ENCODE data around the gene SIRT7.

The SIRT7 gene

DNA sequence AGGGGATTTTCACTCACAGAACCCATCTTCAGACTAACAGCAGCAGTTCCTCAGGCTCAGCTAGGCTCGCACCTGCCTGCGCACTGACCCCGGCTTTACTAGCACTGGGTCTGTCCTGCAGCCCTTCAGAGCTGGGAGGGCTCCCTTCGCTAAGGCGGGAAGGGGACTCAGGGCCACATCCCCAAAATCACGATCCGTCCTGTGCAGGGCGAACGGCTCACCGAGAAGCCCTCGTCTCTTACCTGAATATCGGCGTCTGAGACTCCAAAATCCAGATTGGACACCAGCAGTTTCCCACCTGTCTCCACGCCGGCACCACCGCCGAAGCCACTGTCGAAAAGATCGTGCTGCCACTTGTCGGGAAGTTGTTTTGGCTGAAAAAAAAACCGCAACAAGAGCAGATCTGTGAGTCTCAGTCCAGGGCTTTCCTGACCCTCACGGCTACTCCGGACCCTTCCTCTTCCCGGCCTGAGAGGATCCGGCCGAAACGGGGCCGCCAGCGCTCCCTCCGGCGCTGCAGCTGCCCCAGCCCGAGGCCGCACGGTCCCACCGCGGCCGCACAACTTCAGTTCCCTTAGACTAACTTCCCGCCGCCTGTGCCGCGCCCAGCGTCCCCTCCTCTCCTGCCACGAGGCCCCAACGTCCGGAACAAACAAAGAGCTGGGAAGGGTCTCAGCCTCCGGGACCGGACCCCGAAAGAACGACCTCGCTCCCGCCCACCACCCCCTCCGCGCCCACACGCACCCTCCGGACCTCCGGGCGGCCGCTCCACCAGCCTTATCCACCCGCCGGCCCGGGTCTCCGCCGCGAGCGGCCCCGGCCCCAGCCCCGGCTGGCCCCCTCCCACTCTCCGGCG is 27.3 kb downstream of the SIRT7 start:
- DNase-seq (ENCODE audit: low spot score) (no peak), FAIRE-seq (no peak)

- DNase-seq (ENCODE audit: low spot score) (no peak), FAIRE-seq (no peak)
Measured at GRCh38 chr17:81889602-81890001, 28.4 kb downstream of the SIRT7 start.

DNA sequence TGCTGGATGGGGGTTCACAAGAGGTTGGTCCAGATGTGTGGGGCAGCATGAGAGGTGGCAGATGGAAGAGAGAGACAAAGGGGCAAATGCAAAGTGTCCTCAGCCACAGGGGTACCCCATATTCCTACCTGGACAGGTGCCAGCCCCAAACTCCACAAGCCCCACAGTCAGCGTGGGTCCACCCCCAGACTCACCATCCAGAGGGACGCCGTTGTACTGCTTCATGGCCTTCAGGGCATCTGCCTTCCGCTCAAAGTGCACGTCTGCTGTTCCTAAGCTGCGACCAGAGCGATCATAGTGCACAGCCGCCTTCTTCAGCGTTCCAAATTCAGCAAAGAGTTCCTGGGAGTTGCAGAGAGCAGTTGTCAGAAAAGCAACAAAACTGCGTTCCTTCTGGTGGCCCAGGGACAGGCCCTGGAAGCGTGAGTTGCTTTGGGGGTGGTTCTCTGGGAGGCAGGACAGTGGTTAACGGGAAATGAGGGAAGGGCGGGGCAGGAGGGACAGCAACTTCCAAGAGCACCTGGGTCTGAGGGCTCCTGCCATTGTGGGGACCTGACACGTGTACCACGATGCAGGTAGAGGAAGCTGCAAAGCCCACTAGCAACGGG is 28.9 kb downstream of the SIRT7 start:
- no peak for DNase-seq (ENCODE audit: low spot score)
- FAIRE-seq, result no peak

GRCh38 chr17:81888105-81888987 is 29.6 kb downstream of the SIRT7 start:
- no peak for DNase-seq (ENCODE audit: low spot score)
- FAIRE-seq, result no peak

GRCh38 chr17:81885869-81886548 is 32.0 kb downstream of the SIRT7 start:
- no peak for FAIRE-seq
- DNase-seq (ENCODE audit: low spot score), result no peak

GRCh38 chr17:81885454-81885853 is 32.5 kb downstream of the SIRT7 start:
- DNase-seq (ENCODE audit: low spot score) (no peak), FAIRE-seq (peak; percentile 77)

DNA sequence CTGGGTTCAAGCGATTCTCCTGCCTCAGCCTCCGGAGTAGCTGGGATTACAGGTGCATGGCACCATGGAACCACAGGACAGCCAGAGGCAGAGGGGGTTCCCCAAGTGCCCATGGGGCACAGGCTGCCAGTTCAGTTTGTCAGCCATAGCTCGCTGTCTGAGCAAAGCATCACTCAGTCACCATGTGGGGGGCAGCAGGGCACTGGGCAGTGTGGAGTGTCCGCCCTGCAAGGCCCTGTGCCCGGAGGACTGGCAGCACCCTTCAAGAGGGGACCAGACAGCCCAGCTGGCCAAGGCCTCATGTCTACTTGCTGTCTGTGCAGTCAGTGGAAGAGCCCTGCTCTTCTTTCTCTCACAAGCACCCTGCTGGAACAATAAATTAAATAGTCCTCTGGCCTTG is 33.0 kb downstream of the SIRT7 start:
- DNase-seq (ENCODE audit: low spot score), result no peak
- no peak for FAIRE-seq

- FAIRE-seq (no peak), DNase-seq (ENCODE audit: low spot score) (no peak)
Measured at GRCh38 chr17:81884520-81884919, 33.5 kb downstream of the SIRT7 start.

- FAIRE-seq (no peak), DNase-seq (ENCODE audit: low spot score) (no peak)
Measured at GRCh38 chr17:81879121-81879520, 38.9 kb downstream of the SIRT7 start.

DNA sequence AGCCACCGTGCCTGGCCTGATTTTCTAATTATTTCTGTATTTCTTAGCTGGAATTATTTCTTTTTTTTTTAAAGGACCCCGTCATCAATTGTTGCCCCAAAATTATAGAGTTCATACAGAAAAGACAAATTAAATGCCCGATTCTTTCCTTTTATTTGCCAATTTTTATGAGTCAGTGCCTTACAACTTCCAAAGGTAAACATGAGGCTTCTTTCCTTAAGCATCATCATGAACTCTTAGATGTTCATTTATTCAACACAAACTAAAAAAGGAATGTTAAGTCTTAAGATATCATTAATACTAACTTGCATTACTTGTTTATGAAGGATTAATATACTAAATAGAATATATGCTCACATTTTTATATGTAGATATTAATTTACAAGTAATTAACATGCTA is 39.7 kb downstream of the SIRT7 start:
- FAIRE-seq, result no peak
- DNase-seq (ENCODE audit: low spot score), result no peak

DNA sequence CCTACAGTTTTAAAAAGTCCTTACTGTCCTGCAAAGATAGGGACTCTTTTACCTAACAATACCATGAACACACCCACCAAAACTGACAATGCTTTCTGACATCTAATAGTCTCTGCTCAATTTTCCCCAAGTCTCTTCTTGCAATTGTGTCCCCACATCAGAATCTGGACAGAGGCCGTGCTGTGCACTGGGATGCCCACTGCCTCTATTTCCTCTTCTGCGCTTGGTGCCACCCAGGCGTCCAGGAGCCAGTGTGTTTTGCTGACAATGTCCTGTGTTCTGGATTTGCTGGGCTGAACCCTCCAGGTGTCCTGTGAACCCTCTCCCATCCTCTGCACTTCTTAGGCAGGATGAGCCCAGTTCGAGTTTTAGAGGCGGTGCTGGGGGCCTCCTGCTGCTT is 40.4 kb downstream of the SIRT7 start:
- DNase-seq (ENCODE audit: low spot score) (no peak), FAIRE-seq (no peak)

DNA sequence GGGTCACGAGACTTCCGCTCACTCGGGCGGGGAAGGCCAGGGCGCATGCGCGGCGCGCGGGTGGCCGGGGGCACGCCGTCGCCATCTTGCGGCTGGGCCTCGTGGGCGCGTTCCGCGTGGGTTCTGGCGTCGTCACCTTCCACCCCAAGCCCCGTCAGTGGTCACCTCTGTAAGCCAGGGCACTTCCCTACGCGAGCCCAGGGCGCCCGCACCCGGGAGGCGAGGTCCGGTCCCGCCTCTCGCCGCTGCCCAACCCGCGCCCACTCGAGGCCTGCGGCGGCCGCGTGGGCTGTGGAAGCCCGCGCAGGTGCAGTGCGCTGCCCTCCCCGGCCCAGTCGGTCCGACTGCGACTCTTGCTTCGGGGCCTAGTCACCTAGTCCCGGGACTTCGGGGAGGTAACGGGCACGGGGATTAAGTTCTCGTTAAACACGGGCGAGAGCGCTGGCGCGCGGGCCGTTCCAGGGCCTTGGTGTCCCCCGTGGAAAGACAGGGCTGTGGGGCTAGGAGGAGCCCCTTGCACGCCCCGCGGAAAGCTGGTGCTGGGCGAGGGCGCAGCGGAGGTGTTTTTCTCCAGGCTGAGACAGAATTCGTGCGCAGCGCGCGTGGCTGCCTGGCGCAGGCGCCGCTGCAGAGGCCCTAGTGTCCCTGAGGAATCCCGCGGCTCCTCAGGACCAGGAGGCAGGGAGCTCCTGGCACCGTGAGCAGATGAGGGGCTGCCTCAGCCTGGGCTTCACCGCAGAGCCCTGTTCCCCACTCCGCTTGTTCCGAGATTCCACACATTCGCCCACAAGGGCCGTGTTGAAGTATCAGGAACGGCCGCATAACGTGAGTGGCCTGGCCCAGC is 46.4 kb downstream of the SIRT7 start:
- FAIRE-seq, result peak; percentile 84
- peak; percentile 98 for DNase-seq (ENCODE audit: low spot score)

DNA sequence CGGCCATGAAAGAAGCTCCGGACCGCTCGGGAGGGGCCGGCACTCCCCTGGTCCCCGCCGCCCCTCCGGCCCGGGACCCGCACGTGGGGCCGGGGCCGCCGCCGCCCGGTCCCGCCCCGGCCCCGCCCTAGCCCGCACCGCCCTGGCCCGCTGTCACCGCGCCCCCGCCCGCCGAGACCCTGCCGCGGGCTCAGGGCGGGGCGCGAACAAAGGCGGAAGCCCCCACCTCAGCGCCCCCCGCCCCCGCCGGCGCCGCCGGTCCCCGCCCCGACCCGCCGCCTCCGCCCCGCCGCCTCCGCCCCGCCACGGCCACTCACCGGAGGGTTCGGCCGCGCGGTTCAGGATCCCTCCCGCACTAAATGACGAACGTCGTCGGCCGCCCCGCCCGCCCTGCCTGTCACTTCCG is 47.0 kb downstream of the SIRT7 start, which contains the start of gene ARHGDIA:
Gene ARHGDIA, minus strand, starts transcription at position 357 of the 406 bp plus-strand sequence. CDS start 1,407 bp downstream, outside the sequence.
- no peak for FAIRE-seq
- DNase-seq (ENCODE audit: low spot score), result no peak

DNA sequence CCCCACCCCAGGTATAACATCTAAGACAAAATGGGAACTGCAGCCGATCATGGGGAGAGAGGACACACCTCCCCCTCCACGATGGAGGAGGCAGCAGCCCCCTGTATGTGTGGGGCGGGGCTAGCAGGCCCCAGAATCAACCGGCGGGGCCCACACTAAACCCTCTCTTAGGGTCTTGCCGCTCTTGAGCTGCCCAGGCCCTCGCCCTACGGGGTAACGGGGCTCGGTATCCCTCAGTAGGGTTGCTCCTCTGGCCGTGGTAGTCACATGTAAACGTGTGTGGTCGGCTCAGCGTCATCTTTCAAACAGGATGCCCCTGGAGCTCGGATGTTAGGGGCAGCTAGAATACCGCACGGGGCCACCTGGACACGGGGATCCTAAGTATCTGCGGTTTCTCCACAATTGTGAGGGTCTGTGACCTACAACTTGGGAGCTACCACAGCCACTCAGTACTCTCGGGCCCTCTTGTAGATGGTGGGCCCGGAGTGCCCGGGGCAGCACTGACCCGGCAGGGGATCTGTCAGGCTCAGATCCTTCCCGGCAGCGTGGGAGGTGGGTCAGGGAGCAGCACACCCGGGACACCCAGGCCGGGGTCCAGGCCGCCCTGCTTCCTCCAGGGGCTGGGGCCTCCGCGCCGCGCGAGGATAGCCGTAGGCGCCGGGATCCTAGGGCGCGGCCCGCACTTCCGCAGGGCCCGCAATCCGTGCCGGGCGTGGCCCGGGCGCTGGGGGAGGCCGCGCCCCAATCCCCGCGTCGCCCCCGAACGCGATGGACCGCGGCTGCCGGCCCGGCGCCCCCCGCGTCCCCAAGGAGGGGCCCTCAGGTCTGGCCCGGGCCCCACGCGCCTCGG is 47.6 kb downstream of the SIRT7 start:
- DNase-seq (ENCODE audit: low spot score) (peak; percentile 36), FAIRE-seq (no peak)

- DNase-seq (ENCODE audit: low spot score) (peak; percentile 80), FAIRE-seq (no peak)
Measured at GRCh38 chr17:81869221-81870130, 48.5 kb downstream of the SIRT7 start.

DNA sequence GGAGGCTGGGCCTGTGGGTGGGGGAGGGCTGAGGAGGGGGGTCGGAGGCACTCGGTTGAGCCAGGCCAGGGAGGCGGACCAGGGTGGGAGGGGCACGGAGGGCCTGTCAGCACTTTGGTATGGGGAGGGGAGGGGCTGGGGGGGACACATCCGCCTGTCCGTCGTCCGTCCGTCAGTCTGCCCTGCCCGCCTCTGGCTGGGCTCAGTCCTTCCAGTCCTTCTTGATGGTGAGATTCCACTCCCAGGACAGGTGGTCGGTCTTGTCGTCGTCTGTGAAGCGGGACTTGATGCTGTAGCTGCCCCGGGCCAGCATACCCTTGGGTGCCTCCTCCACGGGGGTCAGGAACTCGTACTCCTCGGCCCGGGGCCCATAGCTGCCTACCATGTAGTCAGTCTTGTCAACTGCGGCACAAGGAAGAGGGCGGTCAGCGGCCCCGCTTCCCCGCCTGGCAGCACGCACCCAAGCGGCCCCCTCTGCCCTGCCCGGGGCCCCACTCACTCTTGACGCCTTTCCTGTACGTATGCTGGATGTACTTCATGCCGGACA is 49.2 kb downstream of the SIRT7 start:
- FAIRE-seq, result peak; percentile 83
- DNase-seq (ENCODE audit: low spot score), result peak; percentile 92

GRCh38 chr17:81867991-81868673 is 49.8 kb downstream of the SIRT7 start:
- DNase-seq (ENCODE audit: low spot score) (no peak), FAIRE-seq (peak; percentile 17)
